DND-41 (cell line): Measurements from ENCODE around the gene ST7.

Source experiments
- ATAC-seq: fragments of 200-7000 bp; cut with Tn5 transposase; 3 replicates; pipeline ENCODE4 v1.9.1; 2021; ENCODE audit warnings: low read depth; ENCODE audit not compliant: insufficient read depth
- DNase-seq: peaks from one replicate; pipeline ENCODE4 v3.0.0-alpha.2; 2020
- H2AFZ ChIP-seq: 2 replicates; pipeline ENCODE4 v1.6.0; 2012; ENCODE audit warnings: low read depth, low read length
- H3K27ac ChIP-seq: 2 replicates; pipeline ENCODE4 v1.5.1; 2012; ENCODE audit warnings: low read length, inconsistent platforms
- H3K27me3 ChIP-seq: fragments of 200-600 bp; sonication (generic); 2 replicates; pipeline ENCODE4 v1.6.0; 2012; ENCODE audit warnings: low read length, mild to moderate bottlenecking, inconsistent platforms; ENCODE audit not compliant: insufficient read depth, poor library complexity
- H3K36me3 ChIP-seq: 2 replicates; pipeline ENCODE4 v1.5.1; 2012; ENCODE audit warnings: low read length, inconsistent platforms; ENCODE audit not compliant: insufficient read depth
- H3K4me1 ChIP-seq: 2 replicates; pipeline ENCODE4 v1.5.1; 2012; ENCODE audit warnings: mild to moderate bottlenecking, low read length; ENCODE audit not compliant: insufficient read depth
- H3K4me2 ChIP-seq: 2 replicates; pipeline ENCODE4 v1.6.0; 2012; ENCODE audit warnings: mild to moderate bottlenecking, moderate library complexity, low read length, inconsistent platforms; ENCODE audit not compliant: insufficient read depth
- H3K4me3 ChIP-seq, 2 experiments: fragments of 200-600 bp in 1 of 2; shearing (Covaris generic) in 1 of 2; 2 replicates each; pipeline ENCODE4 v1.5.1; 2012 to 2016; ENCODE audit warnings: inconsistent platforms in 2 of 2, low read length in 2 of 2, mild to moderate bottlenecking in 2 of 2, low read depth in 1 of 2, moderate library complexity in 1 of 2
- H3K79me2 ChIP-seq: 2 replicates; pipeline ENCODE4 v1.6.0; 2012; ENCODE audit warnings: low read length, inconsistent platforms; ENCODE audit not compliant: insufficient read depth
- H3K9ac ChIP-seq: 2 replicates; pipeline ENCODE4 v1.6.0; 2012; ENCODE audit warnings: low read depth, mild to moderate bottlenecking, inconsistent platforms, low read length, moderate library complexity
- H3K9me3 ChIP-seq: 2 replicates; pipeline ENCODE4 v1.5.1; 2012; ENCODE audit warnings: low read length, moderate library complexity, mild to moderate bottlenecking, inconsistent platforms; ENCODE audit not compliant: insufficient read depth, severe bottlenecking
- H4K20me1 ChIP-seq: 2 replicates; pipeline ENCODE4 v1.6.0; 2012; ENCODE audit warnings: low read length; ENCODE audit not compliant: insufficient read depth
- CTCF ChIP-seq: IDR thresholded peaks from 2 replicates; pipeline ENCODE4 v1.5.1; 2012; ENCODE audit warnings: borderline replicate concordance, low read length, moderate library complexity, mild to moderate bottlenecking; ENCODE audit not compliant: poor library complexity, severe bottlenecking; ENCODE audit errors: extremely low read depth
- EZH2 ChIP-seq: IDR thresholded peaks from 3 replicates; pipeline ENCODE4 v1.6.1; 2012; ENCODE audit warnings: borderline replicate concordance, low read depth, mild to moderate bottlenecking, moderate library complexity, low read length, inconsistent platforms; ENCODE audit not compliant: severe bottlenecking

ST7 gene

GRCh38 chr7:117005449-117005848 is 52.1 kb downstream of the ST7 start:
- Histone ChIP-seq H3K4me3 (no peak overlapping the region), H3K27me3 (peaks cover 8% of the 10 kb centered on the region), H3K36me3 (no peaks in the 10 kb centered on the region), H3K9me3 (no peaks in the 10 kb centered on the region), H4K20me1 (no peaks in the 10 kb centered on the region), H3K4me2 (no peak overlapping the region), H3K9ac (no peak overlapping the region), H3K4me1 (peaks cover 13% of the 10 kb centered on the region), H3K27ac (no peak overlapping the region), H3K79me2 (no peaks in the 10 kb centered on the region), H2AFZ (no peak overlapping the region)
- ATAC-seq = no peak
- TF ChIP-seq CTCF (no peak), EZH2 (no peak)
- no peak for DNase-seq

- ATAC-seq = no peak
- no peaks in the 10 kb centered on the region for H4K20me1 ChIP-seq
- no peaks in the 10 kb centered on the region for H3K36me3 ChIP-seq
- no peak for TF ChIP-seq CTCF
- TF ChIP-seq EZH2 = no peak
- no peaks in the 10 kb centered on the region for H3K79me2 ChIP-seq
- H3K4me3 ChIP-seq = no peak overlapping the region
- no peak overlapping the region for H3K9ac ChIP-seq
- H3K27me3 ChIP-seq = peaks cover 11% of the 10 kb centered on the region
- peaks cover 13% of the 10 kb centered on the region for H3K4me1 ChIP-seq
- no peaks in the 10 kb centered on the region for H3K9me3 ChIP-seq
- H2AFZ ChIP-seq = no peak overlapping the region
- no peak for DNase-seq
- no peak overlapping the region for H3K27ac ChIP-seq
- H3K4me2 ChIP-seq = no peak overlapping the region
Observed at GRCh38 chr7:117006907-117007684, 53.8 kb downstream of the ST7 start.

- H3K9ac ChIP-seq = no peak overlapping the region
- no peak for TF ChIP-seq CTCF
- H3K79me2 ChIP-seq = no peaks in the 10 kb centered on the region
- H2AFZ ChIP-seq = no peak overlapping the region
- H3K4me2 ChIP-seq = no peak overlapping the region
- no peaks in the 10 kb centered on the region for H3K9me3 ChIP-seq
- H3K4me1 ChIP-seq = peaks cover 13% of the 10 kb centered on the region
- ATAC-seq (no peak), DNase-seq (no peak)
- peaks cover 11% of the 10 kb centered on the region for H3K27me3 ChIP-seq
- H4K20me1 ChIP-seq = no peaks in the 10 kb centered on the region
- H3K36me3 ChIP-seq = no peaks in the 10 kb centered on the region
- no peak overlapping the region for H3K4me3 ChIP-seq
- no peak overlapping the region for H3K27ac ChIP-seq
Observed at GRCh38 chr7:117008118-117008885, 55.0 kb downstream of the ST7 start.
